ENCODE data around the gene GAB1.

GAB1 gene

DNA sequence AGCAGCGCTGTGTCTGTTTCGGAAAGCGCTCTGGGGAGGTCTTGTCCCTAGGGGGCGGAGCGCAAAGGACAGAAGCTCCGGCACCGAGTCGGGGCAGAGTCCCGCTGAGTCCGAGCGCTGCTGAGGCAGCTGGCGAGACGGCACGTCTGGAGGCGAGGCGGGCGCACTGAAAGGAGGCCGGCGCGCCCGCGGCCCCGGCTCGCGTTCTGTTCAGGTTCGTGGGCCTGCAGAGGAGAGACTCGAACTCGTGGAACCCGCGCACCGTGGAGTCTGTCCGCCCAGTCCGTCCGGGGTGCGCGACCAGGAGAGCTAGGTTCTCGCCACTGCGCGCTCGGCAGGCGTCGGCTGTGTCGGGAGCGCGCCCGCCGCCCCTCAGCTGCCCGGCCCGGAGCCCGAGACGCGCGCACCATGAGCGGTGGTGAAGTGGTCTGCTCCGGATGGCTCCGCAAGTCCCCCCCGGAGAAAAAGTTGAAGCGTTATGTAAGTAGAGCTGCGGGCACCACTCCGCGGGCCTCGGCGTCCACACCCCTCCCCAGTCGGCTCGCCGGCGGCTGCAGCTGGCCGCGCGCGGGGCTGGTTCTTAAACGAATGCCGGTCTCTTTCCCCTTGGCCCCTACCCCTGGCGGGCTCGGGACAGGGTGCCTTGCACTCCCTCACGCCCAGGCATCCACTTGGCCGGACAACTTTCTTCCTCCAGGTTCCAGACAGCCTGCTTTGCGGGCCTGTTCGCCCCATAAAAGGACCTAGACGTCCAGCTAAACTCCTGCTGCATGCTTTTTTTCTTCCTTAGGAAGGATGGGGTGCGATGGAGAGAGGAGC, at the start of gene GAB1:
TSS of gene GAB1 (plus strand) at position 96 of the 819 bp plus-strand sequence. CDS start at position 409, 313 bp downstream.
- DNase-seq, result no peak

DNA sequence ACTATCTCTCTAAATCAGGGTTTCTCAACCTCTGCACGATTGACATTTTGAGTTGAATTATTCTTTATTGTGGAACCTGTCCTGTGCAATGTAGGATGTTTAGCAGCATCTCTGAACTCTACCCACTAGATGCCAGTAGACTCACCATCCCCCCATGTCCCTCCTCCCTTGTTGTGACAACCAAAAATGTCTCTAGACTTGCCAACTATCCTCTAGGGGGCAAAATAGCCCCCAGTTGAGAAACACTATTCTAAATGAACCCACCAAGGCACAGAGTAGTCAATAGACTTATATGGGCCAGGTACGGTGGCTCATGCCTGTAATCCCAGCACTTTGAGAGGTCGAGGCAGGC, 49.1 kb upstream of the GAB1 start:
- DNase-seq, result no peak

DNA sequence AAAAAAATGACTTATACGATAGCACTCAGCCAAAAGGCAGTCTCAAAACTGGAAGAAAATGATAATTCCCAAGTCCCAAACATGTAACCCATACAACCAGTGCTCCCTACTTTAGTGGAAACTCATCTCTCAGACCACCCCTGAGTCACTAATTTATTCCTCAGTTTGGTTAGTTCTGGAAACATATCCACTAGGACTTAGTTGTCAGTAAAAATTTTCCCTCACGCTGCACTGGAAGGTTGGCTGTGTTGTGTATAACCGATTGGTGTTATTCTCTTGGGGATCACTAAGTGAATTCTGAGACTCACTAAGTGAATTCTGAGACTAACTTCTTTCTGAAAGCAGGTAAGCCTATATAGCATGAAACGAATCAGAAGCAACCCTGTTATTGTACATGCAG, 48.5 kb upstream of the GAB1 start:
- DNase-seq, result no peak

DNA sequence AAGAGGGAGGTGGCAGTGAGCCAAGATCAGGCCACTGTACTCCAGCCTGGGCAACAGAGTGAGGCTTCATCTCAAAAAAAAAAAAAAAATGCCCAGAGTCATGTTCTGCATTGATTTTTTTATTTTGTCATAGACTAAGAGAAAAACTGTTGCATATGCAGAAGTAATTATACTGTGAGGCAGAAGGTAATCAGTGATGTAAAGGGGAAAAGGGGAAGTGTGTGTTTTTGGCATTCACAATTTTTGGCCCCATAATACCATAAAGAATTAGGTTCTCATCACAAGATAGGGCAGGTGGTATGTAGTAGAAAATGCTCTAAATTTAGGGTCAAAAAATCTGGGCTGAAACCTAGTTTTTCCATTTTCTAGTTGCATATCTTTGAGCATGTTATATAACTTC, 47.3 kb upstream of the GAB1 start:
- DNase-seq, result no peak

DNA sequence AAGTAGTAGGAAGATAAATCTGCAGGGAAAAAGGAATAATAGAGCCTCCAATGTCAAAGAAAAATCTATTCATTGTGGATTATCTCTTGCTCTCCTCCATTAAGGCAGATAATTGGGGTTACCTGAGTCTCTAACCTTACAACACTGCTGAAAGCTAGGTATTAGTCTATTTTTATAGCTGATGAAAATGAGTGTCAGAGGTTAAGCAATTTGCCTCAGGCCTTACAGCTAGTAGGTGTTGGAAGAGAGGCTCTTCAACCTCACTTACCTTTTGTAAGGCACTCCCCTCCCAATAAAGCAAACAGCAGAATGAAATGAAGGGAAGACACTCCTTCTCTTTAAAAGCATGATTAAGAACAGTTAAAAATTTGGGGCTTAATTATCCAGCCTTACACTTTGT, 45.4 kb upstream of the GAB1 start:
- no peak for DNase-seq

DNA sequence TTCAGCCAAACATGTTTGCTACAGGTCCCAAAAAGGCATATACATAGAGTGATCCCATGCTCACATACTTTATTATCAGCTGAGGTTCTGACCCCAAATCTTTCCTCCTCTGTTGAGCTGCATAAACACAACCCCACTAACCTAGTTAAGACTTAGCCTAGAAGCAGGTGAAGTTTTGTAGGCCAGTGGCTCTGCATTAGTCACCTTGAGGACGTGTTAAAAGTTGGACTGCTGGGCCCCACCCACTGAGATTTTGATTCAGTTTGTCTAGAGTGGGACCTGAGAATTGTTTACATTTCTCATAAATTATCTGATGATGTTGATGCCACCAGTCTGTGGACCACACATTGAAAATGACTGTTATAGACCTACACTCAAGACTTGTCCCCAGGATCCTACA, 43.8 kb upstream of the GAB1 start:
- no peak for DNase-seq

DNA sequence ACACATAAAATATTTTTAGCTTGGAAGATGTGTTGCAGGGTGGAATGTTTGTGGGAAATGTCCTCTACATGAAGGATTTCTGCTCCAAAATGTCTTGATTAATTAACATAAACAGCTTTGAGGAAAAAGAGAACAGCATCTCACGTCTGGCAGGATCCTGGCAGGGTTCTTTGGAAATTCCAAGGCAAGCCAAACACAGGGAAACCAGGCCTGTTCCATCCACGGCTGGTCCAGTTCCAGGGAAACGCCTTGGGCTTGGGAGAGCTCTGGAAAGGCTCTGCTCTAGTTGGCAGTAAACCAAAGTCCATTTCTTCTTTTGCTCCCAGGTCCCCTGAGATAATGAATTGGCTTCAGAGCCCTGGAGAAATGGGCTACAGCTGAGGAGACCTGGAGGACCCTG, 42.4 kb upstream of the GAB1 start:
- no peak for DNase-seq

DNA sequence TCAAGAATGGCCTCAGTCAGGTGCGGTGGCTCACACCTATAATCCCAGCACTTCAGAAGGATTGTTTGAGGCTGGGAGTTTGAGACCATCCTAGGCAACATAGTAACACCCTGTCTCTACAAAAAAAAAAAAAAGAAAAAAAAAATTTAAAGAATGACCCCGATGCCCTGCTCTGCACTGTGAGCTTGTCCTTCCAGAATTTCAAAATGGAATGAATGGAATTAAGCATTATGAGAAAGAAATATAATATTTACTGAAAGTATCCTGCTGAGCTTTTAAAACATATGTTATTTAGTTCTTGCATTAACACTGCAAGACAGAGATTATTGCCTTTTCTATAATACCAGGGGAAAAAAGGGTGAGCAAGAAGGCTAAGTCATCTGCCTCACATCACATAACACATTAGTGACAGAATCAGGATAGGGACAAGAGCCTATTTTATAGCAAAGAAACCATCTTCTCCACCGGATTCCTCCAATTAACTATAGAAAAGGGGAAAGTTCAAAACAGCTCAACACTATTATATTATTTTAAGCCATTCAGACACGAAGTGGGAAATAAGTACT, 41.9 kb upstream of the GAB1 start:
- DNase-seq, result no peak

DNA sequence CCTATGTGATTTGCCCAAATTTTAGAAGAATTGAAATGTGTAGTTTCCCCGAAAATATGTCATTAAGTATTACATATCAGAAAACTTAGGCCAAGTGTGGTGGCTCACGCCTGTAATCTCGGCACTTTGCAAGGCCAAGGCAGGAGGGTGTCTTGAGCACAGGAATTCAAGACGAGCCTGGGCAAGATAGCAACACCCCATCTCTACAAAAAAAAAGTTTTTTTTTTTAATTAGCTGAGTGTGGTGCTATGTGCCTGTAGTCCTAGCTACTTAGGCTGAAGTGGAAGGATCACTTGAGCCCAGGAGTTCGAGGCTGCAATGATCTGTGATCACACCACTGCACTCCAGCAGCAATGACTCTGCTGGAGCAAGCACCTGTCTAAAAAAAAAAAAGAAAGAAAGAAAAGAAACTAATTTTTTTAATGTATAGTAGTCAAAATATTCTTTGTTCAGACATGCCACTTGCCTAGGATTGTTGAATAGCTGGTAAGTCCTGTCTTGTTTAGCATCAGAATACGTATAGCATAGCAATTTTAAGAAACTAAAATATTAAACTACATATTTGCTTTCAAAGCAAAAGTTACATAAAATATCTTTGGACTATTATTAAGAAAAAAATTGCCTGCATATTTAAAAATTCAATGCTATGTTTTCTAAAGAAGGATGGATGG, 40.1 kb upstream of the GAB1 start:
- DNase-seq, result no peak

DNA sequence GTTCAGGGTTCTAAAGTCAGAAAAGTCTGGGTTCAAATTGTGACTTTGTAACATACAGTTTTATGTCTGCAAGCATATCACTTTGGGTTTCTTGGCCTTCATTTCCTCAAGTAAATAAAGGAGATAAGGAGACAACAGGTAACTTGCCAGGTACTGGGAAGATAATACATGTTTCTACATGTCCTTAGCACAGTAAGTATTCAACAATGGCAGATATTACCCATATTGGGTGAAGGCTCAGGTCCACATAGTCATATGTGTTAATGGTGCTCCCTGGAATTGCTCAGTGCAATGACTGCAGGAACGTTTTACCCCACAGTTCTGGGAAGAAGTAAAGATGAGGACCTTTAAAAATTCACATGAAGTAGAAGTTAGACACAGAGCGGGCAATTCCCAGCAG, 35.8 kb upstream of the GAB1 start:
- no peak for DNase-seq

DNA sequence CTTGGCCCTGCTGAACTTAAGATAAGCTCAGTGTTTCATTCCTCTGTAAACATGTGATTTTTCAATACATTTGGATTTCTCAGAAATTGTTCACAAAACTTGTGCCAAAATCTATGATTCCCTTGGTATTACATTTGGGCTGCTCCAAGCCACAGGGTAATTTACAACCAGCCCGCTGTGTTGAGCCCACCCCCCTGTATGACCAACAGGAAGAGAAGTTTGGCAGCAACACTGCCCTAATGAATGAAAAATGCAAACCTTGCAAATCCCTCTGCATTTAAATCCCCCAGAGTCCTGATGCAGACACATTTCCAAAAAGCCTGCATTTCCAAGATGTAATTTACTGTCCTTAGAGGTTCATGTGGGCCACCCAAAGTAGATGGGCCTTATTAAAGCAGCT, 34.1 kb upstream of the GAB1 start:
- no peak for DNase-seq

DNA sequence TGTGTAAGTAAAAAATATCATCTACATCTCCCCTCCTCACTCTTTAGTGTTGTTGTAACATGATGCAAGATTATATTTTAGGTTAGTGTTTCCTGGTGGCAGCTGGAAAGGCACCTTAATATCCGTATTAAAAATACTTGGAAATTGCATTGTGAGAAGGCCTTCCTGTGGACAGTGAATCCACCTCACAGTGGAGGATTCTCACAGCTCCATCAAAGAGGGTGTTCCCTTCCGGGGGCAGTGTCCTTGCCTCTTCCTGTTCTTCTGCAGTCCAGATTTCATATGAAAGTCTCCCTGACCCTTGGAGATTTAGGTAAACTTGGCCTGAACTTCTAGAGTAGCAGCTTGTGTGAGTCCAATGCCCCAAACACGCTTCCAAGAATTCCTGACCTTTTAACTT, 29.9 kb upstream of the GAB1 start:
- no peak for DNase-seq

DNA sequence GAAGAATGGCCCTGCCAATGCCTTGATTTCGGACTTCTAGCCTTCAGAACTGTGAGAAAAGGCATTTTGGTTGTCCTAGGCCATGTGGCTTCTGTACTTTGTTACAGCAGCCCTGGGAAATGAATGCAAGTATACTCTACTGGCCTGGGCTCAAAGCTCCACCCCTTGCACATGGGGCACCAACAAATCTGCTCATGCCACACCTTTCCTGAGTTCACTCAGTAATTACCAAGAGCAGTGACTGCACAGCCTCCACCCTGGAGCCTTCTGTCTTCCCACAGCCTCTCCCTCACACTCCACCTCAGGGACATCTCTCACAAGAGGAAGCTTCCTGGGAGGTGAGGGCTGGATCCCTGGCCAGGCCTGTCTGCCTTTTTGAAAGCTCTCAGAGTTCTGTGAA, 29.1 kb upstream of the GAB1 start:
- no peak for DNase-seq

DNA sequence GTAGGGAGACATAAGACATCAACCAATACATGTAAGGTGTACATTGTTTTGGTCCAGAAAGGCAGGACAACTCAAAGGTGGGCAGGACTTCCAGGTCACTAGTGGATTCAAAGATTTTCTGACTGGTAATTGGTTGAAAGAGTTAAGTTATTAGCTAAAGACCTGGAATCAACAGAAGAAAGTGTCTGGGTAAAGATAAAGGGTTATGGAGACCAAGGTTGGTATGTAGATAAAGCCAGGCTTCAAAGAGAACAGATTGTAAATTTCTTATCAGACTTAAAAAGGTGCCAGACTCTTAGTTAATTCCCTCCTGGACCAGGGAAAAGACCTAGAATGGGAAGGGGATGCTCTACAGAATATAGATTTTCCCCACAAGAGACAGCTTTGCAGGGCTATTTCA, 28.3 kb upstream of the GAB1 start:
- no peak for DNase-seq

DNA sequence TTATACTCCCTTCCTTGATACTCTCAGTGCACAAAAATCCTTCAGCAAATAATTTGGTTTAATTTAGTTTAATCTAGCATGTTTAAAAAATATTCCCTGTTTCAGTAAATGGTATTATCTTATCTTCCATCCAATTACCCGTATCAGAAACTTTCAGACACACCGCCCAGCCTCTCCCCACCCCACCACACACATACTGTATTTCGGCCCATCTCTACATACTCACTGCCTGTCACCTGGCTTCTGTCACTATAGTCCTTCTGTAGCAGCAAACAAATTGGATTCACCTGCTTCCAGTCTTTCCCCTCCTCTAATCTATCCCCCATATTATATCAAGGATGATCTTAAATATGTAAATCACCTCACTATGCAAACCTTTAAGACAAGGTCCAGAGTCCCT, 24.8 kb upstream of the GAB1 start:
- no peak for DNase-seq

DNA sequence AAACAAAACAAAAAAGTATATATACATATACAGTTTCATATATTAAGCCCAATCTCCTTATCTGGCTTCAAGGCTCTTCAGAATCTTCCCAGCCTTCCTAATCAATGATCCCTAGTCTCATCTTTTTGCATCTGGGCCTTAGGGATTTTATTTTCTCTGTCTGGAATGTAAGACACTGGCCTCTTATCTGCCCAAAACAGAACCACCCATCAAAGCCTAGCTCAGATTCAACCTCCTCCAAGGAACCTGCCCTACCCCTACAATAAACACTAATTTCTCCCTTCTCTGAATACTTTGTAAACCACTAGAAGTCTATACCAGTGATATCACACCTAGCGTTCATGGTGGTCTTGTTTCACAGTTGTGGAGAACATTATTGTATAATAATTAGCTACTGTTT, 23.2 kb upstream of the GAB1 start:
- no peak for DNase-seq

DNA sequence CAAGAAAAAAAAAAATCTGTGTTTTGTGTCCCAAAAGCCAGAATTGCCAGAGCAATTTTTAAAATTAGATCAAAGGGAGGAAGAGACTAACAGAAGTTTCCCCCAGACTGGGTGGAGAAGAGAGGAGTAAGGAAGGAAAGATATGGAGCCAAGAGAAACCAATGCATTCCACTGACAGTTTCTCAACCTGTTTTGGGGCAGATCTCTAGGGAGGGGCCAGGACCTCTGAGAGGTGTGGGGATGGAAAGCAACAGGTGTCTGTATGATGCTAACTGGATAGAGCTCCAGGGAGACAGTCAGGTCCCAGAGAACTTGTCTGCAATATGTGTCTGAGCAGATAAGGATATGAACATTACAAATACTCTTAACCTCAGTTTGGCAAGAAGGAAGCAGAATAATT, 22.7 kb upstream of the GAB1 start:
- DNase-seq, result no peak

DNA sequence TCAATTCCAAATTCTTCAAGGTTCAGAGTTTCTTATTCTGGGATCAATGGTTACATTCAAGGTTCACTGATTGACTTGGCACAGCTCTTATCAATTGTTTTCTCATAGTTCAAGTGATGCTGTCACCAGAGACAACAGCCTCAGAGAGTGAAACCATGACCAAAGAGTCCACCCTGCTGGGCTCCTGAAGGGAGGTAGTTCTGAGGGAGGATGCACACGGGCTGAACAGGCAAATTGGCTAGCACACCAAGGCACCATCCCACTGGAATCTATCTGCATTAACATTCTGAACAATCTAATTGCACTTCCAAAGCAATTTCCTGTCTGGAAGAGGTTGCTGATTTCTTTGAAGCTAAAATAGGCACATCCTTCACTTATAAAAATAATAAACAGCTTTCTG, 16.6 kb upstream of the GAB1 start:
- no peak for DNase-seq

DNA sequence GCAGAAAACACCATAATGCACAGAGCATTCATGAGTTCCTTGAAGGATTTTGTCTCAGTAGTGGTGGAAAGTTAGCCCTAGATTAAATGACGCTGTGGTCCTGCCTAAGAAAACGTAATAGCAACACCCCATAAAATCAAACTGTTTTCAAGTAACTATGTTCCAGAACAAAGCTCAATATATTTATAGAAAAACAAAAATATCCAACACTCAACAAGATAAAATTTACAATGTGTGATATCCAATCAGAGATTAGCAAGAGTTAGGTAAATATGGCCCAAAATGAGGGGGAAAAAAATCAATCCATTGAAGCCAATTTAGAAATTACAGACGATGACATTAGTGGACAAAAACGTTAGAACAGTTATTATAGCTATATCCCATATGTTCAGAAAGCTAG, 9.9 kb upstream of the GAB1 start:
- no peak for DNase-seq

DNA sequence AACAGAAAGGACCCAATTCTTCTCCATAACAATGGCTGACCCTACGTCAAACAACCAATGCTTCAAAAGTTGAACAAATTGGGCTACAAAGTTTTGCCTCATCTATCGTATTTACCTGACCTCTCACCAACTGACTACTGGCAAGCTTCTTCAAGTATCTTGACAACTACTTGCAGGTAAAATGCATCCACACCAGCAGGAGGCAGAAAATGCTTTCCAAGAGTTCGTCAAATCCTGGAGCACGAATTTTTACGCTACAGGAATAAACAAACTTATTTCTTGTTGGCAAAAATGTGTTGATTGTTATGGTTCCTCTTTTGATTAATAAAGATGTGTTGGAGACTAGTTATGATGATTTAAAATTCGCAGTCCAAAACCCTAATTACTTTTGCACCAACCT, 6.7 kb upstream of the GAB1 start:
- no peak for DNase-seq

DNA sequence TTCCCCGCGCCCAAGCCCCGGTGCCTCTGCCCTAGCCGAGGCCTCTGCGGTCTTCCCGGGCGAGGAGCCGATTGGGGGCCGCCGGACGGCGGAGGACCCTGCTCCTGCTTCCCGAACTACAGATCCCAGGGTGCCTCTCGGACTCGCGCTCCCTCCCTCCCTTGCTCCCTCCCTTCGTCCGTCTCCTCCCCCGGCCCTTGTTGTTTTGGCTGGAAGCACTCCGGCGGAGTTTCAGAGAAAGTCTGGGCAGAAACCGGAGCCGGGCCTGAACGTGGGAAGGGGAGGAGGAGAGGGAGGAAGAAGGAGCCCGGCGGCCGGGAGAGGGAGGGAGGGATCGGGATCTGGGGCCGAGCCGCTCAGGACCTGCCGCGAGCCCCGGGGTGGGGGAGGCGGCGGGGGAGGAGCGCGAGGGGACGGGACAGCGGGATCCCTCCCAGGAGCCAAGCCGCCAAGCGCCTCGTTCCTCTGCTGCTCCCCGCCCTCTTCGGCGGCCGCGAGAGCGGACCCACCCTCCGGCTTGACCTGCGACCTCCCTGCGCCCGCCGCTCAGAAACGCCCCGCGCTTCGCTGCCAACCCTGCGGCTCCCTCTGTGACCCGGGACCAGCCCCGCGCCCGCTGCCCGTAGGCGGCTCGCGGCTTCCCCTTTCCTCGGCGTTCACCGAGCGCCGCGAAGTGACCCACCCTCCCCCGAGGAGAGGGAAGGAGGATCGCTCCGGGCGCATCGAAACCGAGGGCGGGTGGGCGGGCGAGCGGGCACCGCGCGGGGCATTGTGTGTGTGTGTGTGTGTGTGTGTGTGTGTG, 496 bp upstream of the GAB1 start:
- no peak for DNase-seq

DNA sequence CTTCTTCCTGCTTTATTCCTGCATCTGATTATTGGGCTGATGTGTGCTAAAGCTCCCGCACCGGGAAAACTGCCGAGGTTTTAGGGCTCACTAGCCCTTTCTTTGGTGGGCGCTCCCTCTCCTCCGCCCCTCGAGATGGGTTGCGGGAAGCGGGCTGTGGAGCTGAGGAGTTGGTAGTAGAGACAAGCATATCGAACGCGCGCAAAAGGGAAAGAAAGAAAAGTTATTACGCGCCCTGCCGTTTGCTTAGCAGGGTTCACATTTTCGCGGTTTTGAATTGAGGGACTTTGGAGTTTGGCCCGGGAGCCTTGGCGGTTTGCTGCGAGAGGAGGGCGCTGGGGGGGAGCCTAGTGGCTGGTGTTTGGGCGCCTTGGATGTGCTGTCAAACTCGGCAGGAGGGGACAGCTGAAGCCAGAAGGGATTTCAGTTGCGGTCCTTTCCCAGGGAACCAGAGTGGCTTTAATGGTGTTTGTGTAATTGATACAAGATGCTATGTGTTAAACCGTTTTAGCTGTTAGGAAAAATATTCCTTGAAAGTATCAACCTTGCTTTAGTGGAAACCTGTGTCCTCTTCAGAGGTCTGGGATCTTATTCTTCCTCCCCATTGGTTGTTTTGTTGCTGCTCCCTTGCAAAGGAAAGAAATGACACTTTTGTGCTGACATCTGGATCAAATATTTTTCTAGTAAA, 1.1 kb downstream of the GAB1 start:
- no peak for DNase-seq

DNA sequence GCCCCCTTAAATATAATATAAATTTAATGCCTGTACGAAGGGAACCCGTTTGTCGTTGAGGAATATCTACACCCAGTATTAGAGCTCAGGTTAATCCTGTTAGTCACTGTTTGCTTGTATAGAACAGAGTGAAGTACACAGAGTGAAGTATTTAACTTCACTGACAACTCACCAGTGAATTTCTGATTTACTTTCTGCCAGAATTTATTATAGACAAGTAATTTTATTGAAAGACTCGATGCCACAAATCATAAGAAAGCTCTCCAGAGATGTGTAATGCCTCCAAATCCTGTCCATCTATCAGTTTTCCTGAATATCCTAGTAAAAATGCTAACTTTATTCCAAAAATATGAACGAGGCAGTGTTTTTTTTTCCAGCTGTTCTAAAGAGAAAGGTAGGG, 1.6 kb downstream of the GAB1 start:
- DNase-seq, result no peak
